ENCODE data around the gene DPP8.
"Not testable (repeated sequence)": the region's sequence is repeated elsewhere in the genome, so short reads cannot be mapped to it uniquely, and the experiment has no call there.

DPP8 gene

GRCh38 chr15:65402961-65403360 is 114.5 kb downstream of the DPP8 start:
- DNase-seq (ENCODE audit: low spot score): no peak

GRCh38 chr15:65401611-65402240 is 115.8 kb downstream of the DPP8 start:
- DNase-seq (ENCODE audit: low spot score): no peak

- peak; percentile 52 for DNase-seq (ENCODE audit: low spot score)
These were observed 116.5 kb downstream of the DPP8 start for GRCh38 chr15:65400760-65401610.

GRCh38 chr15:65399997-65400396 is 117.5 kb downstream of the DPP8 start:
- DNase-seq (ENCODE audit: low spot score): no peak

GRCh38 chr15:65399001-65399706 is 118.3 kb downstream of the DPP8 start:
- DNase-seq (ENCODE audit: low spot score): no peak

- DNase-seq (ENCODE audit: low spot score): not testable (repeated sequence)
These were observed 119.0 kb downstream of the DPP8 start for GRCh38 chr15:65398486-65398885.

- no peak for DNase-seq (ENCODE audit: low spot score)
These were observed 120.5 kb downstream of the DPP8 start for GRCh38 chr15:65396965-65397317.

GRCh38 chr15:65396283-65396964 is 121.1 kb downstream of the DPP8 start:
- no peak for DNase-seq (ENCODE audit: low spot score)

- no peak for DNase-seq (ENCODE audit: low spot score)
These were observed 121.8 kb downstream of the DPP8 start for GRCh38 chr15:65395567-65396202.

GRCh38 chr15:65394936-65395335 is 122.6 kb downstream of the DPP8 start:
- DNase-seq (ENCODE audit: low spot score): no peak

- no peak for DNase-seq (ENCODE audit: low spot score)
These were observed 123.2 kb downstream of the DPP8 start for GRCh38 chr15:65394280-65394789.

- DNase-seq (ENCODE audit: low spot score): no peak
These were observed 123.9 kb downstream of the DPP8 start for GRCh38 chr15:65393557-65393956.

GRCh38 chr15:65393091-65393490 is 124.4 kb downstream of the DPP8 start:
- no peak for DNase-seq (ENCODE audit: low spot score)
